ENCODE results near the gene ANK3.

DNA sequence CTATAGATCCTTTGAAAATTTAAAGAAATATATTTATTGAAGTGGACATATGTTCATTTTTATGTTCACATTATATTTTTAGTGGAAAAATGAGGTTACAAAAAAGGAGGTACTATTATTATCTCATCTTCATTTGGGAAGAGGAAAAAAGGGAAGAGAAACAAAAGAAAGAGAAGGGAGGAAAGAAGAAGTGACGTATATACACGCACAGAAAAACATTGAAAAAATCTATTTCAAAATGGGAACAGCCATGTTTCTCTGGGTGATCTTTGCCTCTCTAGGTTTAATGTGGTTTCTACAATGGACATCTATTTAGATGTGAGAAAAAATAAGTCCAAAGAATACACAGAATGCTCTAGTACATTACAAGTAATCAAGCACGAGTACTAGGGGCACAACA is 14.8 kb downstream of the ANK3 start:
- TF ChIP-seq, protein P1, sequence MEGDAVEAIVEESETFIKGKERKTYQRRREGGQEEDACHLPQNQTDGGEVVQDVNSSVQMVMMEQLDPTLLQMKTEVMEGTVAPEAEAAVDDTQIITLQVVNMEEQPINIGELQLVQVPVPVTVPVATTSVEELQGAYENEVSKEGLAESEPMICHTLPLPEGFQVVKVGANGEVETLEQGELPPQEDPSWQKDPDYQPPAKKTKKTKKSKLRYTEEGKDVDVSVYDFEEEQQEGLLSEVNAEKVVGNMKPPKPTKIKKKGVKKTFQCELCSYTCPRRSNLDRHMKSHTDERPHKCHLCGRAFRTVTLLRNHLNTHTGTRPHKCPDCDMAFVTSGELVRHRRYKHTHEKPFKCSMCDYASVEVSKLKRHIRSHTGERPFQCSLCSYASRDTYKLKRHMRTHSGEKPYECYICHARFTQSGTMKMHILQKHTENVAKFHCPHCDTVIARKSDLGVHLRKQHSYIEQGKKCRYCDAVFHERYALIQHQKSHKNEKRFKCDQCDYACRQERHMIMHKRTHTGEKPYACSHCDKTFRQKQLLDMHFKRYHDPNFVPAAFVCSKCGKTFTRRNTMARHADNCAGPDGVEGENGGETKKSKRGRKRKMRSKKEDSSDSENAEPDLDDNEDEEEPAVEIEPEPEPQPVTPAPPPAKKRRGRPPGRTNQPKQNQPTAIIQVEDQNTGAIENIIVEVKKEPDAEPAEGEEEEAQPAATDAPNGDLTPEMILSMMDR (IDR thresholded peaks at IDR 0.05), result no peak
- TF ChIP-seq POLR2AphosphoS5 (IDR thresholded peaks at IDR 0.05) (no peak), POLR2A (IDR thresholded peaks at IDR 0.05) (no peak), EP300 (IDR thresholded peaks at IDR 0.05) (no peak)
